Right atrium auricular region (tissue), 2 donors: Measurements from ENCODE around the gene SNX24. TPM values are rescaled to one million over a fixed set of nuclear protein-coding genes. Genes with fewer than 3 reads are reported as not detected.

Experiments
- DNase-seq: peaks from one replicate; pipeline ENCODE4 v3.0.0-alpha.2; 2019; ENCODE audit warnings: low spot score
- H3K27ac ChIP-seq, 2 donors: fragments of 200-600 bp; sonication (generic); 1 replicate in 1 of 2; 2 replicates in 1 of 2; pipeline ENCODE4 v1.5.1; 2016 to 2019
- H3K27me3 ChIP-seq, 2 donors: fragments of 200-600 bp; sonication (generic); one replicate each; pipeline versions ENCODE4 v1.5.1 to v1.6.0; 2017 to 2019
- H3K36me3 ChIP-seq: fragments of 200-600 bp; sonication (generic); one replicate; pipeline ENCODE4 v1.5.1; 2016
- H3K4me1 ChIP-seq, 2 donors: fragments of 200-600 bp; sonication (generic); one replicate each; pipeline versions ENCODE4 v1.5.1 to v1.6.0; 2017 to 2019
- H3K4me3 ChIP-seq, 2 donors: fragments of 200-600 bp; sonication (generic); 1 replicate in 1 of 2; 2 replicates in 1 of 2; pipeline ENCODE4 v1.5.1; 2017 to 2019; ENCODE audit warnings: mild to moderate bottlenecking in 1 of 2, moderate library complexity in 1 of 2
- H3K9me3 ChIP-seq, 2 donors: fragments of 200-600 bp; sonication (generic); one replicate each; pipeline ENCODE4 v1.5.1; 2019
- CTCF ChIP-seq, 2 donors: fragments of 200-600 bp; sonication (generic); IDR thresholded peaks; one replicate each; pipeline ENCODE4 v1.5.1; 2019; ENCODE audit warnings: antibody characterized with exemption in 2 of 2
- total RNA-seq, 2 donors: library from RNA; depleted of rRNA; stranded (reverse); fragments of >200 nt; gene quantifications; one replicate each; pipeline ENCODE4 v1.1.0, GENCODE V29; 2016

The SNX24 gene
- total RNA-seq, 2 donors from 2014 or later = 10.8 to 13.2 TPM

DNA sequence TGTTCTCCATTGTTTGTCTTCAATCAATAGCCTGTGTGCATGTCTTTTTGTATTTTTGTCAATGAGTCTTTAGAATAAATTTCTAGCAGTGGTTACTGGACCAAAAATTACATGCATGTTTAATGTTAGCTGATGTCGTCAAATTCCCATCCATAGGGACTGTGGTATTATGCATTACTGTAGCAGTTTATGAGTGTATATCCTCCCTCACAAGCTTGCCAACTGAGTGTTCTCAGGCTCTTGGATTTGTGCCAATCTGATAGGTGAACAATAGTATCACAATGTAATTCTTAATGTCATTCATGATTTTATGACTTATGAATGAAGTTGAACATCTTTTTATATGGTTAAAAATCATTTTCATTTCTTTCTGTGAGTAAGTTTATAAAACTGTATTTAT is 13.0 kb downstream of the SNX24 start:
- TF ChIP-seq CTCF (IDR thresholded peaks at IDR 0.05) = no peak
- DNase-seq = no peak
- Histone ChIP-seq H3K27me3 (no peaks in the 10 kb centered on the region), H3K36me3 (no peaks in the 10 kb centered on the region), H3K4me1 (peaks cover 0 to 4% of the 10 kb centered on the region in 2 donors), H3K27ac (no peak overlapping the region), H3K4me3 (no peak overlapping the region), H3K9me3 (no peaks in the 10 kb centered on the region)

GRCh38 chr5:122863240-122863639 is 17.8 kb downstream of the SNX24 start:
- no peak for TF ChIP-seq CTCF (IDR thresholded peaks at IDR 0.05)
- Histone ChIP-seq H3K27ac (no peak overlapping the region), H3K27me3 (no peaks in the 10 kb centered on the region), H3K9me3 (no peaks in the 10 kb centered on the region), H3K4me1 (peaks cover 0 to 1% of the 10 kb centered on the region in 2 donors), H3K36me3 (no peaks in the 10 kb centered on the region), H3K4me3 (no peak overlapping the region)
- DNase-seq = no peak

DNA sequence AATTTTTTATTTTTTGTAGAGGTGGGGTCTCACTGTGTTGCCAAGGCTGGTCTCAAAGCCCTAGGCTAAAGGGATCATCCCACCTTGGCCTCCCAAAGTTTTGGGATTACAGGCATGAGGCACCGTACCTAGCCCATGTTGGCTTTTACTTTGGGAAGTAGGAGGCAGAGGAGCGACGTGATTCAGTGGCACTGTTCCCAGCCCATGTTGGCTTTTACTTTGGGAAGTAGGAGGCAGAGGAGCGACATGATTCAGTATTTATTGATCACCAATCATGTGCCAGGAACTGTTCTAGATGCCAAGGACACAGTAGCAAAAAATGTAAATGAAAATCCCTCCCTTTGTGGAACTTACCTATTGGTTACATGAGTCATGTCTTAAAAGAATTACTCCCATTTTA is 18.3 kb downstream of the SNX24 start:
- Histone ChIP-seq H3K27me3 (no peaks in the 10 kb centered on the region), H3K4me3 (no peak overlapping the region), H3K9me3 (no peaks in the 10 kb centered on the region), H3K36me3 (no peaks in the 10 kb centered on the region), H3K27ac (no peak overlapping the region), H3K4me1 (no peaks in the 10 kb centered on the region)
- no peak for DNase-seq
- TF ChIP-seq CTCF (IDR thresholded peaks at IDR 0.05) = no peak

GRCh38 chr5:122864400-122864799 is 19.0 kb downstream of the SNX24 start:
- Histone ChIP-seq H3K27ac (no peak overlapping the region), H3K4me1 (no peaks in the 10 kb centered on the region), H3K27me3 (no peaks in the 10 kb centered on the region), H3K4me3 (no peak overlapping the region), H3K36me3 (no peaks in the 10 kb centered on the region), H3K9me3 (no peaks in the 10 kb centered on the region)
- no peak for DNase-seq
- no peak for TF ChIP-seq CTCF (IDR thresholded peaks at IDR 0.05)

GRCh38 chr5:122864842-122865241 is 19.4 kb downstream of the SNX24 start:
- no peaks in the 10 kb centered on the region for H3K36me3 ChIP-seq
- no peaks in the 10 kb centered on the region for H3K9me3 ChIP-seq
- H3K27me3 ChIP-seq = no peaks in the 10 kb centered on the region
- DNase-seq = no peak
- H3K4me1 ChIP-seq = no peaks in the 10 kb centered on the region
- H3K27ac ChIP-seq = no peak overlapping the region
- H3K4me3 ChIP-seq = no peak overlapping the region
- no peak for TF ChIP-seq CTCF (IDR thresholded peaks at IDR 0.05)

DNA sequence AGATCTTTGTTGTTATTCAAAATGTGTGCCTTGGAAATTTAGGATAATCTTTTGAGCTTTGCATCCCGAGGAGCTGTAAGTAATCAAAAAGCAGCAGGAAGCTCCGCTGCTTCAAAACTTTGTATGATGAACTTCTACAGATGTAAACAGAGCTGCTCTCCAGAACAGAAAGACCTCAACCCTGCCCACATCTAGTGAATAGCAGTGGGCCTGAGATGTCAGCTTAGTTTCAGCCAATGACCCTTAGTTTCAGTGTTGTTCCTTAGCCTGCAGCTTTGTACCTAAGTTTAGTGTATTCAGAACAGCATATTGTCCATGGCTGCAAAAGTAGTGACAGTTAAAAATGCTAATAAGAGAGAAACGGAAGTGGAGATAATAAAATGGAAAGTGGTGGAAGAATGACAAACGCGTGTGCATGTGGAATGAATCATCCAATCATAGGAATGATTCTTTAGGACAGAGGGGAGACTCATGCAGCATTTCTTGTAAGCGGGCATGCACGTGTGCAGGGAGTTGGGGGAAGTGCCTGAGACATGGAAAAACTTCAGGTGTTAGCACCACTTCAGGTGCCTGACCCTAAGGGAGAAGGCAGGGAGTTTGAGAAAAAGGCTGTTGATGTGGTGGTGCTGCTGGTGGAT is 24.9 kb downstream of the SNX24 start:
- Histone ChIP-seq H3K27me3 (no peaks in the 10 kb centered on the region), H3K27ac (no peak overlapping the region), H3K36me3 (no peaks in the 10 kb centered on the region), H3K9me3 (no peaks in the 10 kb centered on the region), H3K4me3 (no peak overlapping the region), H3K4me1 (peaks cover 0 to 6% of the 10 kb centered on the region in 2 donors)
- no peak for DNase-seq
- TF ChIP-seq CTCF (IDR thresholded peaks at IDR 0.05) = no peak
